ENCODE data around the gene SLC25A30.
"Not testable (repeated sequence)": the region's sequence is repeated elsewhere in the genome, so short reads cannot be mapped to it uniquely, and the experiment has no call there.

Gene SLC25A30

DNA sequence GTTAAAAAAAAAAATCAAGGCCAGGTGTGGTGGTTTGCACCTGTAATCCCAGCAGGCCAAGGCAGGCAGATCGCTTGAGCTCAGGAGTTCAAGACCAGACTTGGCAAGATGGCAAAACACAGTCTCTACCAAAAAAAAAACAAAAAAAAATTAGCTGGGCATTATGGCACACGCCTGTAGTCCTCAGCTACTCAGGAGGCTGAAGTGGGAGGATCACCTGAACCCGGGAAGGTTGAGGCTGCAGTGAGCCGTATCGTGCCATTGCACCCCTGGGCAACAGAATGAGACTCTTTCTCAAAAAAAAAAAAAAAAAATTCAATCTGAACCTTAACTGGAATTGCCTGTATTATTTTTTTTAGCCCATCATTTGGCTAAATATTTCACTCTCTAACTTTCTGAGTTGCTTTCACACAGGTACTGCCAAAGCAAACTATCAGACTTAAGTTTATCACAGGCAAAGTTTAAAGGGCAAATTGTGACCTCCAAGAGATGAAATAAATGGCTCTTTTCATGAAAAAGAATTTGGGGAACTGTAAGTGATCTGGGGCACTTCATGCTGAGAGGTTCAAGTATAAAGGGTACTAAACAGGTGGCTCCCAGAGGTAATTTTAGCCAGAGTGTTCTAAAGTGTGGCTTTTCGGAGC, 14.7 kb upstream of the SLC25A30 start:
- DNase-seq, result no peak

DNA sequence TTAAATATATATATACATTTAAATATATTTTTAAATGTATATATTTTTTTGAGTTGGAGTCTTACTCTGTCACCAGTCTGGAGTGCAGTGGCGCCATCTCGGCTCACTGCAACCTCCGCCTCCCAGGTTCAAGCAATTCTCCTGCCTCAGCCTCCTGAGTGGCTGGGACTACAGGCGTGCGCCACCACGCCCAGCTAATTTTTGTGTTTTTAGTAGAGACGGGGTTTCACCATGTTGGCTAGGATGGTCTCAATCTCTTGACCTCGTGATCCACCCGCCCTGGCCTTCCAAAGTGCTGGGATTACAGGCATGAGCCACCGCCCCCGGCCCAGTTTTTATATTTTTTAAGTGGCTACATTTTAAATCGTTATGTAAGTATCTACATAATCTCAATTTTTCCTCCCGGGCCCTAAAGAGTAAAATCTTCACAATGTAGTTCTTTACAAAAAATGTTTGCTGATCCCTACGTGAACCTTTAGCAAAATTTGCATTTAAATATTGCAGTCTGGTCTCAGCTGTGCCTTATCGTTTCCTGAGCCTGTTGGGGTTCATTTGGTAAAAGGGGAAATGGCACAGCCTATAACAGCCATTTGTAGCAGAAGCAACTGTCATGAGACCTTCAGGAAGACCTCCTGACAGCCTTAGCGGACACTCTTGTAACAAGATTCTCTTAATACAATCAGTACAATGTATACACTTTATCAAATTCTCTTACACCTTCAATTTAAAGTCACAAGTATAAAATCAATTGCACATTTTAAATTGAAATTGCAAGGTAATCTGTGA, 8.1 kb upstream of the SLC25A30 start:
- not testable (repeated sequence) for DNase-seq

DNA sequence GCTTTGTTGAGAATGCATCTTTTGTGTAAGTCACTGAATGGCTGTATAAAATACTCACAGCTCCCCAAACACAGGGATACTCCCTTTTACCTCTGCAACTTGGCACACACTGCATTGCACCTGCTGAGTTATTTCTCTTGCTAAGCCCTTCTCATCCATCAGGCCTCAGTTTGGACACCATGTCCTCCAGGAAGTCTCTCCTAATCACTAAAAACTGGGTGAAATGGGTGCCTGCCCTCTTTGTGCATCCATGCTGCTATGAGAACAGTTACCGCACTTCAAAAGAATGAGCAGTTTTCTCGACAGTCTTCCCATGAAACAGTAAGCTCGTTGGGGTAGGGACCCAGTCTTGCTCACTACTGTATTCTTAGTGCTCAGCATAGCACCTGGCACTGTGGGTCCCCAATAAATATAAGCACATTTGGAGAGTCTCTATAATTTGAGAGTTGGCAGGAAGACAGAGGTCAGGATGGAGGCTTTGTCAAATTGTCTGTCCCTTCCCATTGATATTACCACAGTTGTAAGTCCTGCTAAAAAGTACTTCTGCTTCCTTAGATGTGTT, 4.6 kb upstream of the SLC25A30 start:
- DNase-seq, result no peak

DNA sequence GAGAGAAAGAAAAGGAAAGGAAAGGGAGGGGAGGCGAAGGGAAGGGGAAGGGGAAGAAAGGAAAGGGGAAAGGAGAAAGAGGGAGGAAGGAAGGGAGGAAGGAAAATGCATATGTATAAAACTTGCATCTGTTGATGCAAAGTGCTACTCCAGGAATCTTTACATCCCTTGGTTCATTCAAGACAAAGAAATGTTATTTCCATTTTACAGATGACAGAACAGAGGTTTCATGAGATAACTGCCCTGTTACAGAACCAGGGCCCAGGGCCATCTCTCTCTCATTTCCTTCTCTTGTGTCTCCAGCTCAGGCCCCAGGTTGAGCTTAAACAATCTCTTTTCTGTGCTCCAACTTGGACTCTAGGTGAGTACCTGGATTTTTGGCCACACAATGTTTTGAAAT, 1.8 kb upstream of the SLC25A30 start:
- DNase-seq, result no peak

DNA sequence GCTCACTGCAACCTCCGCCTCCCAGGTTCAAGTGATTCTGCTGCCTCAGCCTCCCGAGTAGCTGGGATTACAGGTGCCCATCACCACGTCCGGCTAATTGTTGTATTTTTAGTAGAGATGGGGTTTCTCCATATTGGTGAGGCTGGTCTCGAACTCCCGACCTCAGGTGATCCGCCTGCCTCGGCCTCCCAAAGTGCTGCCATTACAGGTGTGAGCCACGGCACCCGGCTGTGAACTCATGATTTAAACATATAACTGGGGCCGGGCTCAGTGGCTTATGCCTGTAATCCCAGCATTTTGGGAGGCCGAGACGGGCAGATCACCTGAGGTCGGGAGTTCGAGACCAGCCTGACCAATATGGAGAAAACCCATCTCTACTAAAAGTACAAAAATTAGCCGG, 1.2 kb upstream of the SLC25A30 start:
- DNase-seq, result not testable (repeated sequence)

DNA sequence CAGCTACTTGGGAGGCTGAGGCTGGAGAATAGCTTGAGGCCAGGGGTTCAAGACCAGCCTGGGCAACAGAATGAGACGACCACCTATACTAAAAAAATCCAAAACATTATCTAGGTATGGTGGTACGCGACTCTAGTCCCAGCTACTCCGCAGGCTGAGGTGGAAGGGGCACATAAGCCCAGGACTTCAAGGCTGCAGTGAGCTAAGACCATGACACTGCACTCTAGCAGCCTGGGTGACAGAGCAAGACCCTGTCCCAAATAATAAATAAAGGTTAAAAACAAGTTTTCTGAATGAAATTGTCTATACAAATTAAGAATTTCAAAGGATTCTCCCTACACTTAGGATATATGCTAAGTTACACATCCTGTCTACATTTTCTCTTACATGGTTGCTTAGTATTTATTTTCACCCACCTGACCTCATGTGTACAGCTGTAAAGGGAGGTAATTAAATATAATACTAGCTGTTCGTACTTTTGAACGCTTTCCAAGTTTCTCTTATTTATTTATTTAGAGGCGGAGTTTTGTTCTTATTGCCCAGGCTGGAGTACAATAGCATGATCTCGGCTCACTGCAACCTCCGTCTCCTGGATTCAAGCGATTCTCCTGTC, 1.6 kb downstream of the SLC25A30 start:
- no peak for DNase-seq

DNA sequence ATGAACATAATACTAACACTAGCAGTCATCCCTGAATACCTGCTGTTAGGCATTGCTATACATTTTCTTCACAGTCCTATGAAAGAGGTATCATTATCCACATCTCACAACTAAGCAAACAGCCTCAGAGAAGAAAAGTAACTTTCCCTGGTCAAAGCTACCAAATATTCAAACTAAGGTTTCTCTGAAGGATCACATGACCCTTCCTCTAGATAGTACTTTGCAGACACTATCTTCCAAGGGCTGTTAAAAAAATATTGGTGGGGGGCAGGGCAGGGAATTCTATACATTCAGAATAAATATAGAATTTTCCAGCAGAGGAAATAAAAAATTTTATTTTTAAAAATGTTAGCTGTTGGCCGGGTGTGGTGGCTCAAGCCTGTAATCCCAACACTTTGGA, 3.1 kb downstream of the SLC25A30 start:
- DNase-seq, result no peak

DNA sequence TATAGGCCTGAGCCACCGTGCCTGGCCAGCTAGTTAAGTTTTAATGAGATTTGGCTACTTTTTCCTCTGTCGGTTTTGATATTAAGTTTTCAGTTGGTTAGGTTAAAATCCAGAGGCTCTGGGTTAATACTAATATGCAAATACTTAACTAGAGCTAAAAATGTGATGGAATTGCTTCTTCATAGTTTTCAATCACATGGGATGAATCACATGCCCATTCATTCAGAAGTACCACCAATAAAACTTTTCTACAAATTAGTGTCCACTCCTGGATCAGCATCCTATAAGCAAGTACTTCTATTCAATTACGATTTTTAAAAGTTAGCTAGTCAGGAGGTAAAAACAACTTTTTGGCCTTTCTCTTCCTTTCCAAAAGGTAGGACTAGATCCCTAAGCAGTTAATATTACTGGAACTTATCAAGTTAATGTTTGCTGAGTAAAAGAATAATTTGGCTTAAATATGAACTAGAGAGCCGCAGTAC, 4.3 kb downstream of the SLC25A30 start:
- DNase-seq, result no peak

DNA sequence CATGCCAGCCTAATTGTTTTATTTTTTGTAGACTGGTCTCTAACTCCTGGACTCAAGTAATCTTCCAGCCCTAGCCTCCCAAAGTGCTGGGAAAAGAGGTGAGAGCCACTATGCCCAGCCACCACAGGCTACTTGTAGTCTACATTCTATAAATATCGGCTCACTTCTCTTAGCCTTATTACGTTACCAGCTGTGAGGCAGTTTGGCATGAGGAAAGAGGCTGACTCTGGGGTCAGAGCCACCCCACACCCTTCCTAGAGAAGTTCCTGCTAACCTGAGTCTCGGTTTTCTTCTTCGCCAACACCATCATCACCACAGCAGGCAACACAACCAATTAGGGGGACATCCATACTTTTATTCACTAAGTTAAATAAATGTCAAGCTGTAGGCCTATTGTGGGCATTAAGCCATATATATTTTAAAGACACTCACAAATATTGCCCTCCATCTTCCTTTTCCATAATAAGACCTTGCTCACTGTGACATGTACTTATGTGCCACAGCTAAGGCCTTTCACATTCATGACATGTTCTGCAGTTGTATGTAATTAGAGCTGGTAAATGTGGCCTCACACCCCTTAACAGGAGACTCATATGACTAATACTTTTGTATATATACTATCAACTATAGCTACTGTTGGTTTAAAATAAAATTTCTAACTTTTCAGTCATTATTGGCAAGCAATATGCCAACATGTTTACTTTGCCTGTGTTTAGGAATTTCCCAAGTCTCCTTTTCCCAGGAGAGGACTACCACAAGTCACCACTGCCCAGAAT, 5.7 kb downstream of the SLC25A30 start:
- no peak for DNase-seq

DNA sequence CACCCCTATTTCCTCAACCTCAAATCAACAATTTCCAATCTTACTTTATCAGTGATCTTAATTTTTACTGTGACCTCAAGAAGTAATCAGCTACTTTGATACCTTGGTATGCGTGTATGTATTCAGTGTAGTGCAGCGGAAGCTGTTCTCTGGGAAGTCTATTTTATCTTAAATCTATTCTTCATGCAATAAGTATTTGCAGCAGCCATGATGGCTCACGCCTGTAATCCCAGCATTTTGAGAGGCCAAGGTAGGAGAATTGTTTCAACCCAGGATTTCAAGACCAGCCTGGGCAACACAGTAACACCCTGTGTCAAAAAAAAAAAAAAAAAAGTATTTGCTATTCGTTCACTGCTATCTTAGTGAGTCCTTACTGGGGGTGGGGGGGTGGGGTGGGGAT, 6.5 kb downstream of the SLC25A30 start:
- no peak for DNase-seq

DNA sequence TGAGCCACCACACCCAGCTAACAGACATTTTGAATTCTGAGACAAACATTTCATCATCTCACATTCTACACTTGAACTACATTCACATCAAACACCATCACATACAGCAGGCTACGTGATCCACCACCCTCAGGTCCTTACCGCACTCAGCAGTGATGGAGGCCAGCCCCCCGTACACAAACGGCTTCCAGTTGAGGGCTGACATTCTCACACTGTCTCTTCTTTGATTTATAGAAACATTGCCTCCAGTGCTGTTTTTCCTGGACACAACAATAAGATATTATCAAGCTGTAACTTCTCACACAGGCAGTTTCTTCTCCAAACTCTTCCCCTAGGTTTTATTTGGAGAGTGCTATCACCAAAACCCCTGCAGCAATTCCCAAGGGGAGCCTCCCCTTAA, 7.0 kb downstream of the SLC25A30 start:
- DNase-seq, result no peak

DNA sequence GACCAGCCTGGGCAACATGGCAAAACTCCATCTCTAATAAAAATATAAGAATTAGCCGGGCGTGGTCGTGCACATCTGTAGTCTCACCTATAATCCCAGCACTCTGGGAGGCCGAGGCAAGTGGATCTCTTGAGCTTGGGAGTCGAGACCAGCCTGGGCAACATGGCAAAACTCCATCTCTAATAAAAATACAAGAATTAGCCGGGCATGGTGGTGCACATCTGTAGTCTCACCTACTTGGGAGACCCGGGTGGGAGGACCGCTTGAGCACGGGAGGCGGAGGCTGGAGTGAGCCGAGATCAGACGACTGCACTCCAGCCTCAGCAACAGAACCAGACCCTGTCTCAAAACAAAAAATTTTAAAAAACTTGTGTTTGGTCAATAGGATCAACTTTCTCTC, 7.7 kb downstream of the SLC25A30 start:
- DNase-seq, result no peak

DNA sequence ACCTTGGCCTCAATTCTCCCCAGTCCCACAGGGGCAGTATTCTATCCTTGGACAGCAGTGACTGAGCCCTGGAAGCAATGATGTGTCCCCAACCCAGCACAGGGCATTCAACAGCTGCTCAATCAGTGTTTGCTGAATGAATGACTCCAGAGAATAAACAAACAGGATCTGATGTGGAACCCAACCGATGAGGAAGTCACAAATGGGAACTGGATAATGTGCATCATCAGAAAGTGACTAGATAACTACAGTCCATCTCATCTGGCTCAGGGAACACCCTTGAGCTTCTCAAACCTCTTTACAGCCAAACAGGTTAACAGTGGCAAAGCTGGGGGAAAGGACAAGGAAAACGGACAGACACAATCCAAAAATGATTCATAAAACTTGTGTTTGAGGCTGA, 8.2 kb downstream of the SLC25A30 start:
- no peak for DNase-seq

DNA sequence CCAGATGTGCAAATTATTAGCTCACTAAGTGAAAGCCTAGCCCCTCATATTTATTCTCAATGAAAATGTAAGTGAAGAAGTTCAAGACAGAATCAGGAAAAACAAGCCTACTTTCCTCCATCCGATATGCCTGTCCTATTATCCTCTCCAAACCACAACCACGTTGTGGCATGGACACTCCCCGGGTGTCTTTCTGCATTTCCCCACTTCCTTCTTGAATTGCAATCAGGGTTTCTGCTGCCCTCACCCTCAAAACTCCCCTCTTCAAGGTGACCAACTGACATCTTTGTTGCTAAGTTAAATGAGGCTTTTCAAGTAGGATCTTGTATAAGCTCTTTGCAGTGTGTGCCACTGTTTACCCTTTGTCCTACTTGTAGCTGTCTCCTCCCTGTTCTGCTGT, 11.8 kb downstream of the SLC25A30 start:
- no peak for DNase-seq

DNA sequence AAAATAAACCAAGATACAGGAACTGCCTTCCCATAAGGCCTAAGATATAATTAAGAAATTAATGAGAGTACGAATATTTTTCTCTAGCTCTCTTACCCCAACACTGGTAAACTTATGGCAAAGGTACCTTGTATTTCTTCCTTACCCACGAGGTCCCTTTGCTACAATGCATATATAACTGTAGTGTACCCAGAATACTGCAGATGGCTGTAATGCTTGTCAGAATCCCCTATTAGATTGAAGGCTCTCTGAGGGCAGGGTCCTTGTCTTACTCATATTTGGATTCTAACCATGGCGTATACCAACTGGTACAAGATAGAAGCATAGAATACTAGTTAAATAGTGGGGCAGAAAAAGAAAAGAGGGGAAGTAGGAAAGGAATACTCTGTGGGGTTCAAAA, 15.1 kb downstream of the SLC25A30 start:
- DNase-seq, result no peak

DNA sequence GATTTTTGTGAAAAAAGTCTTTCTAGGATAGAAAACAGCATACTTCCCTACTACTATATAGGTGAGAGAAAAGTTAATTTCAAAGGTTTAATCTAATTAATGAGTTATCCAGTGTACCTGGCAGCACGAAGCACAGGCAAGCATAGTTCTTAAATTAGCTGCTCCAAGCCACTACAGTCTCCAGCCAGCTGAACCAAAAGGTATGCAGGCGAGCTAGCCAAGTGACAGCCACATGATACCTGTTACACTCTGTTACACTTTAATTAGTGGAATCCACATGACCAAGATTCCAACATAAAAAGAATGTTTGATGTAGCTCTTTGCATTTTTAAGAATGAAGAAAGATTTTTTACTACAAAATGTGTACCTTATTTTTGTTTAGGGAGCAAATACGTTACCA, 15.5 kb downstream of the SLC25A30 start:
- no peak for DNase-seq

DNA sequence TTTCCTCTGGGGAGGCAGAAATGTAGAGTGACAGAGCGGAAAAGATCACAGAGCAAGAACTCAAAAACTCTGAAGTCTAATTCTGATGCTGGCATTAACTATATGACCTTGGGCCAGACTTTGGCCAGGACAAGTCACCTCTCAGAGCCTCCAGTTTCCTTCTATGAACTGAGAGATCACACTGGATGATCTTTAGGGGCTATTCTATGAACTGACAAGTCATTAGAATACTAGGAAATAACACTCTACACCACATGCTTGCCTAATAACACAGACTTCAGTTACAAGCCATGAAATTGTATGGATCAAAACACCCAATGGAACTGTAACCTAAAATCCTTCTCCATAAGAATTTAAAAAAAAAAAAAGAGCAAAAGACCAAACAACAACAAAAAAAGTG, 16.9 kb downstream of the SLC25A30 start:
- DNase-seq, result no peak

DNA sequence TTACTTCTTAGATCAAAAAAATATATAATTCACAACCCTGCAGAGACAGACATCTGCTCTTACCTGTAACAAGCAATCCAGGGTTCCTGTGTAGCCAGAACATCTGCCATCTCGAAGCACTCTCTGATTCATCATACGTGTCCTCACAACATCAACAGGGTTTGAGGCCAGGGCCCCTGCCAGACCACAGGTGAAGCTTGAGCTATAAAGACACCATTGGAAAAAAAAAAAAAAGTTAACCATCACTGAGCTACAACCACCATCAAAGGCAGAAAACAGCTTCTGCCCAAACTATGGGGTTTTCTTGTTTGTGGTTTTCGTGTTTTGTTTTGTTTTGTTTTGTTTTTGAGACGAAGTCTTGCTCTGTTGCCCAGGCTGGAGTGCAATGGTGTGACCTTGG, 19.3 kb downstream of the SLC25A30 start:
- peak in 1 of 2 experiments; percentile 8 for DNase-seq

DNA sequence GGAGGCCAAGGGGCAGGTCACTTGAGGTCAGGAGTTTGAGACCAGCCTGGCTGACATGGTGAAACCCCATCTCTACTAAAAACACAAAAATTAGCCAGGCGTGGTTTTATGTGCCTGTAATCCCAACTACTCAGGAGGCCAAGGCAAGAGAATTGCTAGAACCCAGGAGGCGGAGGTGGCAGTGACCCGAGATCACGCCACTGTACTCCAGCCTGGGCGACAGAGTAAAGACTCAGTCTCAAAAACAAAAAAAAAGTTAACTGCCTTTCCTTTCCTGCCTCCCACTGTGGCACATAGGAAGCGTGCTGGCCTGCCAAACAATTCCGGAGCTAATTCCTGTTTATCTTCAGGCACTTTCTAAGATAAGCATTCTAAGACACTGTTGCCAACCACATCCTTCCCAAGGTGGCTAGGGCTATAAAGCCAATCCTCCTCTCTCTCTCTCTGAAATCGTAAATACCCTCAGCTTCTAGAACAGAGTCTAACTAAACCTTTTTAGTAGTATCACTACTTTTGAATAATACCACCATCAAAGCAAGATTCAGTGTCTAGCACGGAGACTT, 21.6 kb downstream of the SLC25A30 start:
- DNase-seq, result no peak

DNA sequence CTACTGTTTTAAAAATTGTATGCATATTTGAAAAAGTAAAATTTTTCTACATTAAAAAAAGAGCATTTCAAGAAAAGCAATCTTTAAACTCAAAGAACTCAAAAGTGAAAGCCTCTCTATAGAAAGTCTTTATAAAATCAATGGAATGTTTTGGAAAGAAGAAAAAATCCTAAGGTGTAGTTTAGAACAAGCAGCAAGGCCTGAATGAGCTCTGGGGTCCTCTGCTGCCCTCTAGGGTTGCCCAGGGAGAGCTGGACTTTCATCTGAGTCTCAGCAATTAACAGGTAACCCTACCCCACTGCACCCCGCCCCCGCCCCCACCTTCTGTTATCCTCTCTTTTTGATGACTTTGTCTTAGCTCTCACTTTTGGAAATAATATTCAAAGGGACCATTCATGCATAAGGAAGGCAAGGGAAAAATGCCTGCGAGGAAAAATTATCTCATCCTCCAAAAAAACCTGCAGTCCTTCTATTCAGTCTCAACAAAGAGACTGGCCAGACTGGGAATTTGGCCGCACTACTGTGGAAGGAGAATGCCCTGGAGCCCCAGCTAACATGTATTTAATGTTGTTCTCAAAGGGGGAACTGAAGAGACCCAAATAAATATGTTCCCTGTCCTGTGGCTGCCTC, 24.1 kb downstream of the SLC25A30 start:
- DNase-seq, result peak; percentile 7 to 15

DNA sequence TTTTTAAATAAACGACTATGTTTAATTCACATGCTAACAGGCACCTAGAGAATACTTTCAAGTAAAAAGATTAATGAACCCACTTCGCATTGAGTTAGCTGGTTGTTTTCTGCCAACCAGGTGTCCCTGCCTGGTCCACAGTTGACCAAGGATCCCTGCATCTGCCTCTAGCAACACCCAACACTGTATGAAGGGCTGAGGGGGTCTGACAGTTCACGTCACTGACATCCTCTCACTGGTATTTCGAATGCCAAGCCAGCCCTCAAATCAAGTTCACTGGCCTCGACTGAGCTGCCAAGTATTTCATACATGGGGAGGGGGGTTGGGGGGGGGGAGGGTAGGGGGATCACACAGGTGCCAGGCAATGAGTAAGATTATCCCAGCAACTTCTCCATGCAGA, 25.4 kb downstream of the SLC25A30 start:
- no peak for DNase-seq

DNA sequence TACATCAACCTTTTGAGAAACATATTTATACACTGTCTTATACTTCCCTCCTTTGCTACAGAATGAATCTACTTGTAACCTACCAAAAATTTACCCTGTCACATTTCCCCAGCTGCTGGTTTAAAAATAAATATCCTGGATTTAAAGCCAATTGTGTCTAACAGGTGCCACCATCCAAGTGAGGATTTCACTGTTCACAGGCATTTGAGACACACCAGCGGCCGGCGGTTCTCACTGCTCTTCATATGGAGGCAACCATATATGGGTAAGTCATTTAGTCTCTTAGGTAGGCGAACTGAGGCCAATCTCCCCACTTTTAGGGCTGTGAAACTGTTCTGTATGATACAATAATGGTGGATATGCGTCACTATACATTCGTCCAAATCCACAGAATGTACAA, 26.2 kb downstream of the SLC25A30 start:
- DNase-seq, result no peak
